Esophagus squamous epithelium (tissue), 5 donors: ENCODE data around the gene VCAN. TPM values are rescaled to one million over a fixed set of nuclear protein-coding genes. Genes with fewer than 3 reads are reported as not detected.

ENCODE experiments used
- DNase-seq: peaks from one replicate; lab custom pipeline; 2025; lab: John Stamatoyannopoulos, UW
- H3K27ac ChIP-seq, 4 donors: fragments of 200-600 bp; sonication (generic); one replicate each; pipeline ENCODE4 v1.5.1; 2016 to 2019; ENCODE audit warnings: mild to moderate bottlenecking in 1 of 4
- H3K27me3 ChIP-seq, 4 donors: fragments of 200-600 bp; sonication (generic); 1 replicate in 3 of 4; 2 replicates in 1 of 4; pipeline versions ENCODE4 v1.5.1 to v1.6.0; 2017 to 2021; ENCODE audit warnings: antibody characterized with exemption in 1 of 4
- H3K36me3 ChIP-seq, 3 donors: fragments of 200-600 bp; sonication (generic); one replicate each; pipeline ENCODE4 v1.5.1; 2016 to 2019
- H3K4me1 ChIP-seq, 3 donors: fragments of 200-600 bp; sonication (generic); one replicate each; pipeline ENCODE4 v1.5.1; 2017 to 2019
- H3K4me3 ChIP-seq, 4 donors: fragments of 200-600 bp; sonication (generic); 1 replicate in 3 of 4; 2 replicates in 1 of 4; pipeline ENCODE4 v1.5.1; 2016 to 2019; ENCODE audit warnings: mild to moderate bottlenecking in 2 of 4, moderate library complexity in 1 of 4
- H3K9me3 ChIP-seq, 3 donors: fragments of 200-600 bp; sonication (generic); one replicate each; pipeline ENCODE4 v1.5.1; 2016 to 2019
- POLR2A ChIP-seq, 4 donors: fragments of 450-650 bp; IDR thresholded peaks; one replicate each; pipeline ENCODE4 v1.6.1; 2017; ENCODE audit warnings: antibody characterized with exemption in 4 of 4, mild to moderate bottlenecking in 4 of 4, moderate library complexity in 3 of 4
- WGBS, 2 donors: methylation state at CpG; one replicate each; pipeline ENCODE4 v1.1.5; 2018; 5-methylcytosine and 5-hydroxymethylcytosine counted together
- intact Hi-C: fragments of 100-400 bp; cut with DNase I; formaldehyde crosslinking; loops from one replicate; pipeline ENCODE4 v1.15.0; 2022
- total RNA-seq, 4 donors: library from RNA; depleted of rRNA; stranded (reverse); fragments of >200 nt; gene quantifications; one replicate each; pipeline ENCODE4 v1.1.0, GENCODE V29; 2016
- TF ChIP-seq, protein P1 (sequence below), 6 experiments: fragments of 450-650 bp in 4 of 6; fragments of 200-600 bp in 2 of 6; sonication (generic) in 2 of 6; IDR thresholded peaks; one replicate each; pipeline ENCODE4 v1.5.1; 2016 to 2019; ENCODE audit warnings: antibody characterized with exemption in 6 of 6, mild to moderate bottlenecking in 4 of 6, moderate library complexity in 4 of 6
- donor health status: DM: yes; HTN: yes; CAD: no.

Gene VCAN
- total RNA-seq, 4 donors from 2014 or later = 0.30 to 36.1 (median 7.2) TPM

GRCh38 chr5:83554686-83555085 is 83.1 kb downstream of the VCAN start:
- no peaks in the 10 kb centered on the region for H3K36me3 ChIP-seq
- H3K4me3 ChIP-seq = no peak overlapping the region
- H3K27ac ChIP-seq = no peak overlapping the region
- 82 to 100% methylated on average over 1 of the region's 1 CpG for WGBS, 2 donors
- intact Hi-C loops = no loop called here
- TF ChIP-seq, protein P1, sequence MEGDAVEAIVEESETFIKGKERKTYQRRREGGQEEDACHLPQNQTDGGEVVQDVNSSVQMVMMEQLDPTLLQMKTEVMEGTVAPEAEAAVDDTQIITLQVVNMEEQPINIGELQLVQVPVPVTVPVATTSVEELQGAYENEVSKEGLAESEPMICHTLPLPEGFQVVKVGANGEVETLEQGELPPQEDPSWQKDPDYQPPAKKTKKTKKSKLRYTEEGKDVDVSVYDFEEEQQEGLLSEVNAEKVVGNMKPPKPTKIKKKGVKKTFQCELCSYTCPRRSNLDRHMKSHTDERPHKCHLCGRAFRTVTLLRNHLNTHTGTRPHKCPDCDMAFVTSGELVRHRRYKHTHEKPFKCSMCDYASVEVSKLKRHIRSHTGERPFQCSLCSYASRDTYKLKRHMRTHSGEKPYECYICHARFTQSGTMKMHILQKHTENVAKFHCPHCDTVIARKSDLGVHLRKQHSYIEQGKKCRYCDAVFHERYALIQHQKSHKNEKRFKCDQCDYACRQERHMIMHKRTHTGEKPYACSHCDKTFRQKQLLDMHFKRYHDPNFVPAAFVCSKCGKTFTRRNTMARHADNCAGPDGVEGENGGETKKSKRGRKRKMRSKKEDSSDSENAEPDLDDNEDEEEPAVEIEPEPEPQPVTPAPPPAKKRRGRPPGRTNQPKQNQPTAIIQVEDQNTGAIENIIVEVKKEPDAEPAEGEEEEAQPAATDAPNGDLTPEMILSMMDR (IDR thresholded peaks at IDR 0.05) = no peak
- no peak for DNase-seq
- no peaks in the 10 kb centered on the region for H3K9me3 ChIP-seq
- no peaks in the 10 kb centered on the region for H3K4me1 ChIP-seq
- no peaks in the 10 kb centered on the region for H3K27me3 ChIP-seq

- no peak overlapping the region for H3K27ac ChIP-seq
- H3K4me1 ChIP-seq = no peaks in the 10 kb centered on the region
- H3K9me3 ChIP-seq = no peaks in the 10 kb centered on the region
- WGBS, 2 donors = 82 to 88% methylated on average over 2 of the region's 2 CpGs
- intact Hi-C loops = no loop called here
- TF ChIP-seq, protein P1 (IDR thresholded peaks at IDR 0.05) = no peak
- TF ChIP-seq POLR2A (IDR thresholded peaks at IDR 0.05) = no peak
- no peak for DNase-seq
- no peaks in the 10 kb centered on the region for H3K36me3 ChIP-seq
- H3K4me3 ChIP-seq = no peak overlapping the region
- H3K27me3 ChIP-seq = no peaks in the 10 kb centered on the region
Measured at GRCh38 chr5:83555263-83555662, 83.7 kb downstream of the VCAN start.

DNA sequence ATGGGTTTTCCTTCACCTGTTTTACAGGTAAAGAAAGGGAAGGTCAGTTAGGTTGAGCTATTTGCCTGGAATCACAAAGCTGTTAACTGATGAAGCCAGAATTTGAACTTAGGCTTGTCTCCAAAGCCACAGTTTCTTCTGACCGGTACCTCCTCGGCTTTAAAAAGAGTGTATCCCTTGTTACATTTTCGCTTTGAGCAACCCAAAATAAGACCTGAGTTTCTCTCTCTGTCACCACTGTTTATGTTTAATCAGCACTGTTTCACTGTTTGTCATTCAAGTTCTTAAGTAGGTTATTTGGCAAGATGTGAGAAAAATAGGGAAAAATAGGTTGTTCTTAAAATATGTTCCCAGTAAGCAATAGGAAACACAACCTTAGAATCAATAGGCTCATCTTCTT is 84.6 kb downstream of the VCAN start:
- WGBS, 2 donors = 43 to 82% methylated on average over 3 of the region's 3 CpGs
- Histone ChIP-seq H3K9me3 (no peaks in the 10 kb centered on the region), H3K27ac (no peak overlapping the region), H3K4me1 (no peaks in the 10 kb centered on the region), H3K4me3 (no peak overlapping the region), H3K36me3 (no peaks in the 10 kb centered on the region), H3K27me3 (no peaks in the 10 kb centered on the region)
- no peak for DNase-seq
- TF ChIP-seq POLR2A (IDR thresholded peaks at IDR 0.05) = no peak
- TF ChIP-seq, protein P1 (IDR thresholded peaks at IDR 0.05) = no peak
- intact Hi-C loops = no loop called here

DNA sequence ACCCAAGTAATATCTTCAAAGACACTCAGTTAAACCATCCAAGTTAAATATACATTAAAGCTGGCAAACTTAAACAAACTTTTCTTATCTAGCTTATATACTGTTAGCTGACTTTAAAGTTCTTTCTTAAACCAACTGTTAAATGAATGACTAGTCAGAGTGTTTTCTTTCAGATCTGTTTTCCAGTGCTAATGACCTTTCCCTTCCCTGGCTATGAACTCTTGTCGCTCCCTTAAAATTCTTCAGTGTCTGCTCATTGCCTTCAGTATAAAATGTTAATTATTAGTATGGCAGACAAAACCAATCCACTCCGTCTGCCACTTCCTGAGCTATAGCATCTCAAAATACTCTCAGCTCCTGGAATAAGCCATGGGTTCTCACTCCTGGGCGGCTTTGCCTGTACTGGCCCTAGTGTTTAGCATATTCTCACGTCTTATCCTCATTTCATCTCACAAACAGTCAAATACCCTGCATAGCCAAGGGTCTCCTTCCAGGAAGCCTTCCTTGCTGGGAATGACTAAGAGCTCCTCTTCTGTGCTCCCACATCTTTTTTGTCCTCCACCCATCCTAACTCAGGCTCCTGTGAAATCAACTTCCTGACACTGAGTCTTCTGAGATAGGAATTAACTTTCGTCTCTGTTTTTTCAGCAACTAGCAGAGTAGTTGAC is 87.7 kb downstream of the VCAN start:
- DNase-seq = no peak
- no peak for TF ChIP-seq POLR2A (IDR thresholded peaks at IDR 0.05)
- Histone ChIP-seq H3K27ac (no peak overlapping the region), H3K4me3 (no peak overlapping the region), H3K4me1 (peaks cover 0 to 7% (median 0%) of the 10 kb centered on the region in 3 donors), H3K27me3 (no peaks in the 10 kb centered on the region), H3K36me3 (no peaks in the 10 kb centered on the region), H3K9me3 (no peaks in the 10 kb centered on the region)
- 77 to 82% methylated on average over 5 of the region's 5 CpGs for WGBS, 2 donors
- intact Hi-C loops = no loop called here

GRCh38 chr5:83562071-83562606 is 90.6 kb downstream of the VCAN start:
- intact Hi-C loops = loop anchor here (10.0 kb wide), 1 partner anchor 1207 kb away; no protein-coding TSS in a partner anchor
- no peaks in the 10 kb centered on the region for H3K27me3 ChIP-seq
- no peak for TF ChIP-seq POLR2A (IDR thresholded peaks at IDR 0.05)
- TF ChIP-seq, protein P1 (IDR thresholded peaks at IDR 0.05) = no peak
- DNase-seq = no peak
- H3K4me1 ChIP-seq = peaks cover 0 to 7% (median 0%) of the 10 kb centered on the region in 3 donors
- peak overlapping the region in 1 of 4 donors; percentile 34 for H3K27ac ChIP-seq
- 50 to 56% methylated on average over 1 of the region's 1 CpG for WGBS, 2 donors
- H3K36me3 ChIP-seq = no peaks in the 10 kb centered on the region
- no peaks in the 10 kb centered on the region for H3K9me3 ChIP-seq
- H3K4me3 ChIP-seq = no peak overlapping the region
